ENCODE data around the gene TMEM39A. TPM values are rescaled to one million over a fixed set of nuclear protein-coding genes. Genes with fewer than 3 reads are reported as not detected.

Gene TMEM39A
- total RNA-seq, 1 experiment from 2014 or later: 38.6 TPM

DNA sequence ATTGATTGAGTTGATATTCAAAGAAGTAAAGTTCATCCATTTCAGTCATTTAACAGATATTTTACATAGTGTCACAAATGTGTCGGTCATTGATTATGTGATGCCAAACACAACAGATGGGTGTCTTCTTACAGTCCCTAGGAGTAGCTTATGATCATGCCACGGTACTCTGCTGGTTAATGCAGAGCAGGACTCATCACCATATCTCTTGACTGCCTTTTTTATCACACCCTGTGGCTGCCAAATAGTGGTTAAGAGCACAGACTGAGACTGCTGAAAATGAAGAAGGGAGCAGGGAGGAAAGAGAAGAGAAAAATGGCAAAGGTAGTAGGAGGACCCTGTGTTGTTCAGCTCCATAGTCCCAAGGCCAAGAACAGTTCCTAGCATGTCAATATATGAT is 22.1 kb upstream of the TMEM39A start:
- Histone ChIP-seq H3K36me3 (replicated peaks; ENCODE audit: control insufficient read depth, insufficient read depth, low read length) (peaks cover 2% of the 10 kb centered on the region), H3K27me3 (ENCODE audit: control insufficient read depth, insufficient read depth, low read length) (no peaks in the 10 kb centered on the region), H3K4me3 (ENCODE audit: insufficient read depth, low read depth, low read length) (no peak overlapping the region)
- no peak for DNase-seq

DNA sequence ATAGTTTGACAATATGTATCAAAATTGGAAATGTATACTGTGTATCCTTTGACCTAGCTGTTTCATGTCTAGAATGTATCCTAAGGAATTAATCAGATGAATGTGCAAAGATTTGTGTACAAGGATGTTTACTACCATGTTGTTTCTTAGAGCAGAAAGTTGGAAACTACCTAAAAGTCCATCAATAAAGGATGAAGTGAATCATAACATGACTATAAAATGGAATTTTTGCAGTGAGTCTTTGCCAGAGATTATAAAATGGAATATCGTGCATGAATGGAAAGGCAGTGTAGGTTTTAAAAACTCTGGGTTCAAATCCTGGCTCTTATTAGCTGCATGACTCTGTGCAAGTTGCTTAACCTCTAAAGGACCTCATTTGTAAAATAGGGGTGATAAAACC is 19.7 kb upstream of the TMEM39A start:
- Histone ChIP-seq H3K4me3 (ENCODE audit: insufficient read depth, low read depth, low read length) (no peak overlapping the region), H3K27me3 (ENCODE audit: control insufficient read depth, insufficient read depth, low read length) (no peaks in the 10 kb centered on the region), H3K36me3 (replicated peaks; ENCODE audit: control insufficient read depth, insufficient read depth, low read length) (peaks cover 2% of the 10 kb centered on the region)
- no peak for DNase-seq

DNA sequence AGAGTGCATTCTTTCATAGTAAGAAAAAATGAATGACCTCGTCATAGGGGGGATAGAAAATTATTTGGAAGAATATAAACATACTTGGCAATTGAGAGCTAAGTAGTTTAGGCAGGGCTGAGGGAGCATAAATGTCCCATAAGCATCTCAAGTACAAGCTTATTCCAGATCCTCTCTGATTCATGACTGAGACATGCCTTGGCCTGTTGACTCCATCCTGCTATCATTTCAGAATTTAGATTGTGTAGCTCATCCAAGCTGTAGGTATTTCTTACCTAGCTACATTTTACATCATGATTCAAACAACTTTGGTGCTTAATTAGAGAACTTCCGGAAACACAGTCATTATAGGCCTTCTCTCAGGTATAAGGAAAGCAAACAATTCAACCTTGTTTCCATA is 17.7 kb upstream of the TMEM39A start:
- no peak for DNase-seq
- H3K27me3 ChIP-seq (ENCODE audit: control insufficient read depth, insufficient read depth, low read length): no peaks in the 10 kb centered on the region

DNA sequence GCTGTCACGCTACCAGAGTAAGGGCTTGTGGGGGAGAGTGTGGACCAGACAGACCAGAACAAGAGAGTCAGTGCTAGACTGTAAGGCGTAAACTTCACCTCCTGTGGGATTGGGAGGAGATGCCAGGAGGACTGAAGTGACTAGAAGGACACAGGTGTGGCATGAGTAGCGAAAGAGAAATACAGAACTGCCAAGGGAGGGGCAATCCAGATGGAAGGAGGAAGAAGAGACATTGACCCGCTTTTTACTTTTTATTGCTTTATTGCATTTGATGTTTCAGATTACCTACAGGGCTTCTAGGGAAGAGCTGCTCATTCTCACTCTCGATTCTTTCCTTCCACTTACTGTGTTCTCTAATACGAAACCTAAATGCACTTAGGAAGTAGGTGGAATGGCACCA is 7.5 kb upstream of the TMEM39A start:
- H3K36me3 ChIP-seq (replicated peaks; ENCODE audit: control insufficient read depth, insufficient read depth, low read length): peaks cover 1% of the 10 kb centered on the region; the same call in 1 of the 2 replicates
- H3K27me3 ChIP-seq (ENCODE audit: control insufficient read depth, insufficient read depth, low read length): no peaks in the 10 kb centered on the region
- DNase-seq: no peak
- no peak overlapping the region for H3K4me3 ChIP-seq (ENCODE audit: insufficient read depth, low read depth, low read length)

More for the DNA sequence above, 17.7 kb upstream of the TMEM39A start:
- H3K4me3 ChIP-seq (ENCODE audit: insufficient read depth, low read depth, low read length): no peak overlapping the region
- peaks cover 3% of the 10 kb centered on the region for H3K36me3 ChIP-seq (replicated peaks; ENCODE audit: control insufficient read depth, insufficient read depth, low read length)

DNA sequence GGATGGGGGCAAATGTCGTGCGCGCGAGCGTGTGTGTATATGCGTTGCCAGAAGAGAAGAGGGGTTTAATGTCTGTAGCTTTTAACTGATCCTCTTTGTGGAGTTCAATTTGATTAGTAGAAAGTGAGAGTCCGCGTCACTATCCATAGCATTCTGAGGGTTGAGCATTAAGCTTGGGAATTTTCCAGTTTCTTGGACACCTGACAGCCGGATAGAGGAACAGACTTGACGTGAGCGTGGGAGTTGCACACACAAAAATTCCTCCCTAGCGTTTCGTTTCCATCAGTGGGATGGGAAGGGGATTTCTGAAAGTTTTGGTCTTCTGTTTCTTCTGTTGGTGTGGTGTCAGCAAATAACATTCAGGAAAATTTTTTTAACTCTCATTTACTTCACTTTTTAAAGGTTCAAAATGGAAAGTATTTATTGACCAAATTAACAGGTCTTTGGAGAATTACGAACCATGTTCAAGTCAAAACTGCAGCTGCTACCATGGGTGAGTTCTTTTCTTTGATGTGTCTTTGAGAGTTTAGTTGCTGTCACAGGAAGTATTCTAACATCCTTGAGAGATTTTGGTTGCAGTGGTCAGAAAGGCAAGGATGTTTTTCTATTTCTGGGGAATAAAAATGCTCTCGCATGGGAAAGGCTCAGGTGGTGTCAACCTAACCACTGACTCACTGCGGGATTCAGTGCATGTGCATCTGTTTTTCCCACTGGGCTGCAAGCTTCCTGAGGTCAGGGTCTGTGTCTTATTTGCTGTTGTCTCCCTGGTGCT is 6.2 kb upstream of the TMEM39A start:
- H3K4me3 ChIP-seq (ENCODE audit: insufficient read depth, low read depth, low read length): peak overlapping the region; percentile 84
- no peaks in the 10 kb centered on the region for H3K27me3 ChIP-seq (ENCODE audit: control insufficient read depth, insufficient read depth, low read length)
- peaks cover 1% of the 10 kb centered on the region; the same call in 1 of the 2 replicates for H3K36me3 ChIP-seq (replicated peaks; ENCODE audit: control insufficient read depth, insufficient read depth, low read length)
- no peak for DNase-seq

DNA sequence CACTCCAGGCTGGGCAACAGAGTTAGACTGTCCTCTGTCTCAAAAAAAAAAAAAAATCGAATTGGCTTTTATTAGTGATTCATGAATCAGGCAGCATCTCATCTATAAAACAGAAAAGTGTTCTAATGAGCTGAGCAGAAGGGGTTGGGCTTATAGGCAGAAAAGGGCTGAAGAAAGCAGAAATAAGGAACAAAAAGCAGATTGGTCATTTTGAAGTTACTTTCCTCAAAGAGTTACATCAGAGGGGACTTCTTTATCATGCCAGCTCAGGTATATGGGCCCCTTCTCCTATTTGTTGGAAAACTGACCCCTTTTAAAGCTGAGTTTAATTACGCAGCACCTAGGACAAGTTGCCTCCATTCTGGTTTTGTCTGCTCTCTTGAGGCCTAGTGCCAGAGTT is 4.6 kb upstream of the TMEM39A start:
- Histone ChIP-seq H3K36me3 (replicated peaks; ENCODE audit: control insufficient read depth, insufficient read depth, low read length) (peaks cover 1% of the 10 kb centered on the region; the same call in 1 of the 2 replicates), H3K27me3 (ENCODE audit: control insufficient read depth, insufficient read depth, low read length) (no peaks in the 10 kb centered on the region), H3K4me3 (ENCODE audit: insufficient read depth, low read depth, low read length) (no peak overlapping the region)
- no peak for DNase-seq

DNA sequence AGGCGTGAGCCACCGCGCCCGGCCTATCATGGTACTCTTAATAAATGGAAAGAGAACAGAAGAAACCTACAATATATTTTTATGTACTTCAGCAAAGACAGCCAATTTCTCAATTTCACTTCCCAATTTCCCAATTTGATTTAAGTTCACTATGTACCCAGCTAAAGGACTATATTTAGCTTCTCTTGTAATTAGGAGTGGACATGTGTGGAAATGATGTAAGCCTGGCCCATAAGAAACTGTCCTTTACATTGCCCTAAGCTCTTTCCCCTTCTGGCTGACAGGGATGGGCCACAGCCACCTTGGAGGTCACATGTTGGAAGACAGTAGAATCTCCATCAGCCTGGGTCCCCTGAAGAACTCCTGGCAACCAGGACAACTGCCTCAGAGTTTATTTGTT is 6.2 kb downstream of the TMEM39A start:
- H3K36me3 ChIP-seq (replicated peaks; ENCODE audit: control insufficient read depth, insufficient read depth, low read length): peaks cover 33% of the 10 kb centered on the region
- no peak for DNase-seq
- no peak overlapping the region for H3K4me3 ChIP-seq (ENCODE audit: insufficient read depth, low read depth, low read length)
- H3K27me3 ChIP-seq (ENCODE audit: control insufficient read depth, insufficient read depth, low read length): no peaks in the 10 kb centered on the region

DNA sequence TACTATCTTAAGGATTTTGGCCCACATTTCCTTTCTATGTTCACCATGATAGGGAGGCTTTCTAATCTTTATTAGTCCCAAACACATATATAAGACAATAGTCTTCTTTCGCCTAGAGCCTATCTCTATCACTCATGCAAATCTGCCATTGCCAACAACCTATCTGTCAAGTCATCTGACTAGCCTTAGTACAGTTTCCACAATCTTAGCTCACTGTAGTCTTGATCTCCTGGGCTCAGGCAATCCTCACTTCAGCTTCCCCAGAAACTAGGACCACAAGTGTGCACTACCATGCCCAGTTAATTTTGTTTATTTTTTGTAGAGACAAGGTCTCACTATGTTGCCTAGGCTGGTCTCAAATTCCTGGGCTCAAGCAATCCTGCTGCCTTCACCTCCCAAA is 6.9 kb downstream of the TMEM39A start:
- Histone ChIP-seq H3K4me3 (ENCODE audit: insufficient read depth, low read depth, low read length) (no peak overlapping the region), H3K27me3 (ENCODE audit: control insufficient read depth, insufficient read depth, low read length) (no peaks in the 10 kb centered on the region), H3K36me3 (replicated peaks; ENCODE audit: control insufficient read depth, insufficient read depth, low read length) (peaks cover 32% of the 10 kb centered on the region)
- DNase-seq: no peak

DNA sequence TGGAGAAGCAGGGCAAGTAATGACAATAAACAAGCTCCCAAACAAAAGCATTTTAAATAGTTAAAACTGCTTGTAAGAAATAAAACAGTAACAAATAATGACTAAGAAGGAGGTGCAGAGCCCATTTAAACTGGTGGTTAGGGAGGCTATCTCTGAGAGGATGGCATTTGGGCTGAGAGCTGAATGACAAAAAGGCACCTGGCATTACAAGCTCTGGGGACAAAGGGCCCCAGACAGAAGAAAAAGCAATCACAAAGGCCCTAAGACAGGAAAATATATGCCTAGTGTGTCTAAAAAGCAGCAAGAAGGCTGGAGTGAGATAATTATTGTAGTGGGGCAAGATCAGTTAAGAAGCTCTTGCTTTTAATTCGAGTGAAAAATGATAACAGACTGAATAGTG is 9.6 kb downstream of the TMEM39A start:
- peaks cover 20% of the 10 kb centered on the region for H3K36me3 ChIP-seq (replicated peaks; ENCODE audit: control insufficient read depth, insufficient read depth, low read length)
- no peak overlapping the region for H3K4me3 ChIP-seq (ENCODE audit: insufficient read depth, low read depth, low read length)
- H3K27me3 ChIP-seq (ENCODE audit: control insufficient read depth, insufficient read depth, low read length): no peaks in the 10 kb centered on the region
- DNase-seq: no peak

DNA sequence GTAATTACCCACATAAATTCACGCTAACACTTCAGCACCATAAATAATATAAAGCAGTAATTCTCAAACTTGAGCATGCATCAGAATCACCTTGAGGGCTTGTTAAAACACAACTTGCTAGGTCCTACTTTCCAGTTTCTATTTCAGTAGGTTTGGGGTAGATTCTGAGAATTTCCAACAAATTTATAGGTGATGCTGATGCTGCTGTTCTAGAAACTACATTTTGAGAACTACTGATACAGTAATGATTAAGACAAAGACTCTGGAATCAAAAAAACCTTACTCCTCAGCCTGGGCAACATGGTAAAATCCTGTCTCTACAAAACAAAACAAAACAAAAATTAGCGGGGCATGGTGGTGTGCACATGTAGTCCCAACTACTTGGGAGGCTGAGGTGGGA is 18.8 kb downstream of the TMEM39A start:
- no peak overlapping the region for H3K4me3 ChIP-seq (ENCODE audit: insufficient read depth, low read depth, low read length)
- peaks cover 18% of the 10 kb centered on the region for H3K36me3 ChIP-seq (replicated peaks; ENCODE audit: control insufficient read depth, insufficient read depth, low read length)
- DNase-seq: no peak
- H3K27me3 ChIP-seq (ENCODE audit: control insufficient read depth, insufficient read depth, low read length): no peaks in the 10 kb centered on the region

DNA sequence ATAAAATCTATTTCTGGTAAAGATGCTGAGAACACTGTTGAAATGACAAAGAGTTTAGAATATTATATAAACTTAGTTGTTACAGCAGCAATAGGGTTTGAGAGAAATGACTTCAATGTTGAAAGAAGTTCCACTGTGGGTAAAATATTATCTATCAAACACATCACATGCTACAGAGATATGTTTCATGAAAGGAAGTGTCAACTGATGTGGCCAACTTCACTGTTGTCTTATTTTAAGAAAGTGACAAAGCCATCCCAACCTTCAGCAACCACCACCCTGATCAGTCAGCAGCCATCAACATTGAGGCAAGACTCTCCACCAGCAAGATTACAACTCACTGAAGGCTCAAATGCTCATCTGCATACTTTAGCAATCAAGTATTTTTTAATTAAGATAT is 20.2 kb downstream of the TMEM39A start:
- H3K36me3 ChIP-seq (replicated peaks; ENCODE audit: control insufficient read depth, insufficient read depth, low read length): peaks cover 14% of the 10 kb centered on the region
- H3K27me3 ChIP-seq (ENCODE audit: control insufficient read depth, insufficient read depth, low read length): no peaks in the 10 kb centered on the region
- H3K4me3 ChIP-seq (ENCODE audit: insufficient read depth, low read depth, low read length): no peak overlapping the region
- no peak for DNase-seq

DNA sequence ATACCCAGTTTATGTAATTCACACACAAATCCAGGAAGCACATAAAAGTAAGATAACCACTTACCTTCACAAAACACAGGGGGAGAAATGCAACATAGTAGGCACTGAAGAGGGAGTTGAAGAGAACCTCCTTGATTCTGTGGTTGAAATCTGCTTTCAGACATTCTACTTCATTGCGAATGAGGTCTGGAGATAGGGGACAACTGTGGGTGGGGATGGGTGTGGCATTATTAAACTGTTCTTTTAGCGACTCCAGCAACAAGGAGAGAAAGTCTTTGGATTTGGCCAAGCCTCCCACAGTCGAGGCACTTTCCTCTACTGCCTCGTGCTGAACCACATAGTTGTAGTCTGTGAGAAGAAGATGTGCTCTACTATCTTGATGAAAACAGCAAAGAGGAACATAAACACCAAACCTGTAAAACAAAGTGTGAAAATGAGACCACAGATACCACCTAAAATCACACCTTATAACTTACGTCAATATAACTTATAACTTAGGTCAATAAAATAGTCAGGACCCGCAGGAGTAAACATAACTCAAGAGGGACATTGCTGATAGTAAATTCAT is 25.6 kb downstream of the TMEM39A start:
- no peaks in the 10 kb centered on the region for H3K27me3 ChIP-seq (ENCODE audit: control insufficient read depth, insufficient read depth, low read length)
- DNase-seq: no peak
- peaks cover 24% of the 10 kb centered on the region for H3K36me3 ChIP-seq (replicated peaks; ENCODE audit: control insufficient read depth, insufficient read depth, low read length)
- no peak overlapping the region for H3K4me3 ChIP-seq (ENCODE audit: insufficient read depth, low read depth, low read length)

DNA sequence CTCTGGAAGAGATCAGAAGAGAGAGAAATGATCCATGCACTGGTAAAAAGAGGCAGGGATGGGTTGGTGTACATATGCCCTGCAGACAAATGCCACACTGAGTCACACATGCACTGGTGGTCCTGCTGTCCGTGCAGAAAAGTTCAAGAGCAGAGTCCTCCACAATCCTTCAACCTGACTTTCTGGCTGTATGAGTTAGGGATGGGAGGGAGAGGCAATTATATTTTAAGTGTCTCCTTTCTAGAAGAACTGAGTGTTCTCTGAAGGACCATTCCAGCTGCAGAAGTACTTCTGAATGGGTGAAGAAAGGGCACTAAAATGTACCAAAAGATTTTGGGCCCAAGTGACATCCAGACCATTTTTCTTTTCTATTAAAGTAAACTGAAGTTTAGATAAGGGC is 26.4 kb downstream of the TMEM39A start:
- H3K27me3 ChIP-seq (ENCODE audit: control insufficient read depth, insufficient read depth, low read length): no peaks in the 10 kb centered on the region
- H3K36me3 ChIP-seq (replicated peaks; ENCODE audit: control insufficient read depth, insufficient read depth, low read length): peaks cover 24% of the 10 kb centered on the region
- H3K4me3 ChIP-seq (ENCODE audit: insufficient read depth, low read depth, low read length): no peak overlapping the region
- DNase-seq: no peak

DNA sequence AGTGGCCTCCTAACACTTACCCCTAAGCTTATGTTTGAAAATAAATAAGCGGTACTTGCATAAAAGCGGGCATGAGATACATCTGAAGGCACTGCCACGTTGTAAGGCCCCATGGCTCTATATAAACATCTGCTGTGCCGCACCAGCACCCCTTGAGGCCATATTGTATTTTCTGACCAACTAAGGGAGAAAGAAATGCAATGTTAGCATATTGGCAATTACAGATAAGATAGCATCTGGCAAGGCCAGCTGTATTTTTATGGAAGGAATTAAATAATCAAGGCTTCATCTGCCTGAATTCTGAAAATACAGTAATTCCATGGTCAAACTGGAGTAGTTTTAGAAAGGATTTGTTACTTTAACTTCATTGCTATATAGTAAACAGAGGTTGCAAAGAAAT is 28.7 kb downstream of the TMEM39A start:
- DNase-seq: no peak
- no peak overlapping the region for H3K4me3 ChIP-seq (ENCODE audit: insufficient read depth, low read depth, low read length)
- no peaks in the 10 kb centered on the region for H3K27me3 ChIP-seq (ENCODE audit: control insufficient read depth, insufficient read depth, low read length)
- peaks cover 34% of the 10 kb centered on the region for H3K36me3 ChIP-seq (replicated peaks; ENCODE audit: control insufficient read depth, insufficient read depth, low read length)

DNA sequence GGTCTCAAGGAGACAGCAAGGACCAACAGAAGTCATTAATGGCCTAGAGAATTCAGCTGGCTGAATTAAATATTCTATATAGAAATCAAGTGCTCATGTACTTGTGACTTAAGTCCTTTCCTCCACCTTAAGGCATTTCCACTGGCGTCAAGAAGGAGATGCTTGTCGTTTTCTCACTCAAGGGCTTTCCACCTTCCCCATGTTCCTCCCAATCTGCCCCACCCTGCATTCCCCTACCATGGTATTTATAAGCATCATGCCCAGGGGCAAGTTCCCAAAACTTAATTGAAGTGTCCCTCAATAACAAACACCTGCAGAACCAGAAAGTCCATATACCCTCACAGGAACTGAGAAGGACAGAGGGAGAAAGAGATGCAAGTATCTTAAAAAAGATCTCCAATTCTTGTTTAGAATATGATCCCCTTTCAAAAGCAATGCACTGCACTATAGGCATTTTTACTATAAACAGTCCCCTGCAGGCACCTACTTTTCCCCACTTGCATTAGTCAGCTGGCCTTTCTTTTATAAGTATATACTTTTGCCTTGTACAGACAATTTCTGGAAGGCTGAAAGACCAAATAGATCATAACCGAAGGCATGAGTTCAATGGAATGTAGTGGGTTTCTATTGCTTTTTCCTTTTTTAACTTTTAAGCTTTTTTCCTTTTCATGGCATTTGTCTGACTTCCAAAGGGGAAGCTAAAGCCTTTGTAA is 29.6 kb downstream of the TMEM39A start:
- no peak for DNase-seq
- Histone ChIP-seq H3K4me3 (ENCODE audit: insufficient read depth, low read depth, low read length) (no peak overlapping the region), H3K27me3 (ENCODE audit: control insufficient read depth, insufficient read depth, low read length) (no peaks in the 10 kb centered on the region), H3K36me3 (replicated peaks; ENCODE audit: control insufficient read depth, insufficient read depth, low read length) (peaks cover 37% of the 10 kb centered on the region)
